Stimulated activated naive CD8-positive, alpha-beta T cell treated with anti-CD3 and anti-CD28 coated beads, Interleukin-15, amount 100 ng/mL, for 72 hours (primary cell): ENCODE data around the gene MAN2A1.
"Not testable (repeated sequence)": the region's sequence is repeated elsewhere in the genome, so short reads cannot be mapped to it uniquely, and the experiment has no call there.

Experiments used
- ATAC-seq: fragments of 150-1000 bp; cut with Tn5 transposase; 2 replicates; pipeline ENCODE4 v1.10.0; 2021; ENCODE audit warnings: mild to moderate bottlenecking, moderate library complexity
- DNase-seq, 2 donors: peaks; one replicate each; pipeline ENCODE4 v3.0.0; 2021 to 2022
- H3K27ac Mint-ChIP-seq, 2 donors: one replicate each; pipeline ENCODE4 v1.8.0; 2022; ENCODE audit warnings: mild to moderate bottlenecking in 2 of 2, mixed read lengths in 2 of 2, moderate library complexity in 2 of 2
- H3K27me3 Mint-ChIP-seq: one replicate; pipeline ENCODE4 v1.8.0; 2022; ENCODE audit warnings: mixed read lengths
- H3K4me1 Mint-ChIP-seq: one replicate; pipeline ENCODE4 v1.8.0; 2022; ENCODE audit warnings: mild to moderate bottlenecking, mixed read lengths
- H3K4me3 Mint-ChIP-seq, 2 donors: one replicate each; pipeline ENCODE4 v1.8.0; 2022; ENCODE audit warnings: mild to moderate bottlenecking in 2 of 2, mixed read lengths in 2 of 2, moderate library complexity in 1 of 2
- H3K9me3 Mint-ChIP-seq, 2 donors: one replicate each; pipeline ENCODE4 v1.8.0; 2022; ENCODE audit warnings: mixed read lengths in 2 of 2

Gene MAN2A1

DNA sequence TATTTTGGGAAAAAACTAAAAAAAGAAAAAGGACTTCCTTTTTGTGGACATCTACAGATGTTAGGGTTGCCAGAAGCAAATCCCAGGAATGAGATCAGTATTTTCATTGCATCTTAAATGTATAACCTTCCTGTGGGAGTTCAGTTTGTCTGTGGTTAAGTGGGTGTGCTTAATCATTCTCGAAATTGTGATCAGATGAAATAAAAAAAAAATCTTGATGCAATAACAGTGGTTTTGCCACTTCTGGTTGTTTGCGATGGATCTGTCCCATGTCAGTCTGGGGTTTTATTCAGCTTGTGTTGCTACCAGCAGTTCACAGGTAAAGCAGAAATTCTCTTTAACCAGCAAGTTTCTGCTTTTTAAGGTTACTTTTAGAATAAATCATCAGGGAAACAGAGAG is 179.0 kb downstream of the MAN2A1 start:
- H3K4me3 Mint-ChIP-seq: no peak overlapping the region
- peaks cover 38% of the 10 kb centered on the region for H3K4me1 Mint-ChIP-seq
- H3K9me3 Mint-ChIP-seq: no peaks in the 10 kb centered on the region
- H3K27me3 Mint-ChIP-seq: no peaks in the 10 kb centered on the region
- DNase-seq (no peak), ATAC-seq (peak; percentile 72)
- no peak overlapping the region for H3K27ac Mint-ChIP-seq

DNA sequence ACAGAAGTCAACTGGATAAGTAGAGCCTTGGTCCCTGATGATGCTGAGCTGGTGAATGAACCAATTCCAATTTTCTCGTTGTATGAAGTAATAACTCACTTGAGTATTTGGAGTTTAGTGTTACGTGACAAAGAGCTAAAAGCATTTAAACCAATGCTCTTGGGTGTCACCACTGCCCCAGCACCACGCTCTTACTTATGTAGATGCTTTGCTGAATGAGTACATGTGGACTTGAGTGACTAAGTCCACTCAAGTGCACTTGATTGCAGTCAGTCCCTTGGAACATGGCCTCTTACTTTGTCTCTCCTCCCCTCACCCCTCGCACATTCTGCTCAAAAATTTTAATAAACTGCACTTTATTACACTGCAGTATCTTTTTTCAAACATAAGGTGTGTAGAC is 184.0 kb downstream of the MAN2A1 start:
- Mint-ChIP-seq H3K27me3 (no peaks in the 10 kb centered on the region), H3K4me1 (peaks cover 52% of the 10 kb centered on the region), H3K27ac (peak overlapping the region in 1 of 2 donors; percentile 2), H3K4me3 (no peak overlapping the region), H3K9me3 (no peaks in the 10 kb centered on the region)
- no peak for ATAC-seq
- no peak for DNase-seq

DNA sequence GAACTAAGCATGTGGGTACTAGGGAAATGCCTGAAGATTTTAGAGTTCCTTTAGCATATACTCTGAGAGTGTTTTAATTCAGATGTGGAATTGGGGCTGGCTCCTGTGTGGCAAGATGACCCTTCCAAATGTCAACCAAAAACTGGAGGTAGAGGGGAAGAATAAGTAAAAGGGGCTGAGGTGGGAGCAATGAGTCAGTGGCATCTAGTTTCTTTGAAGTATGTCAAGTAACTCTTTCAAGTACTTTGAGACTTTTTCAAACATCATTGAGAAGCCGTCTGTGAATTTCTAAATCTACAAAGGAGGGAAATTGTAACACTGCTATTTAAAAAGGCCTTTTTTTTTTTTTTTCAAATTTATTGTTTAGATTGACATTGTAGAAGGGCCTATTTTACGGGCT is 184.4 kb downstream of the MAN2A1 start:
- no peaks in the 10 kb centered on the region for H3K9me3 Mint-ChIP-seq
- ATAC-seq: no peak
- peak overlapping the region in 1 of 2 donors; percentile 13 for H3K4me3 Mint-ChIP-seq
- H3K4me1 Mint-ChIP-seq: peaks cover 48% of the 10 kb centered on the region
- no peaks in the 10 kb centered on the region for H3K27me3 Mint-ChIP-seq
- DNase-seq: no peak
- H3K27ac Mint-ChIP-seq: peak overlapping the region in 1 of 2 donors; percentile 2

DNA sequence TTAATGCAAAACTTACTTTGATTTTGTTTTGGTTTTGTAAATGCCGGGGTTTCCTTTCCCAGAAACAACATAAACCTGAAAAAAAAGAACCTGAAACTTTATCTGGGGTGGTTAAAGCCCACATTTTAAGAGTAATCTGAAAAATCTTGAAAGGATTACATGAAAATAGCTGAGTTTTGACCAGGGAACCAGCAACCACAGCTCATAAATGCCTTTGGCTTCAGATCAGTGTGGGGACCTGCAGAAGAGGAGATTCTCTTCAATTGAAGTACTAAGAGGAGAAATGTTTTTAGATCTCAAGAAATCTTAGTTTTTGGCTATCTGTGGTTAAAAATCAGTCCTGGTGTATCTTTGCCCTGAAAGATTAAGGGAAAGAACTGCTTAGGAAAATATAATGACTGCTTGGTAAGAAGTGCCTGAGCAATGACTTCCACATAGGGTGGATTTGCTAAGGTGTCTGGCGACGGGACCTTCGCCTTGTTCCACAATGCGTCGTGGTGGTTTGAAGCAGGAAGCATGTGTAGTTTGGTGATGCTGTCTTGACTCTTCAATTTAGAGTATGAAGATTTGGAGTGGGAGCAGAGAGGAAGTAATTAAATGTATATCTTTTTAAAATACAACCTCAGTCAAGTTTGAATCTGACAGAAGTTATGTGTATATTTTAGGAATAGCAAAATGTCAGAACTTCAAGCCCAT is 186.5 kb downstream of the MAN2A1 start:
- H3K4me1 Mint-ChIP-seq: peaks cover 46% of the 10 kb centered on the region
- ATAC-seq (peak; percentile 65), DNase-seq (no peak)
- H3K9me3 Mint-ChIP-seq: no peaks in the 10 kb centered on the region
- no peaks in the 10 kb centered on the region for H3K27me3 Mint-ChIP-seq
- peak overlapping the region; percentile 0 to 48 for H3K4me3 Mint-ChIP-seq
- peak overlapping the region in 1 of 2 donors; percentile 15 for H3K27ac Mint-ChIP-seq

DNA sequence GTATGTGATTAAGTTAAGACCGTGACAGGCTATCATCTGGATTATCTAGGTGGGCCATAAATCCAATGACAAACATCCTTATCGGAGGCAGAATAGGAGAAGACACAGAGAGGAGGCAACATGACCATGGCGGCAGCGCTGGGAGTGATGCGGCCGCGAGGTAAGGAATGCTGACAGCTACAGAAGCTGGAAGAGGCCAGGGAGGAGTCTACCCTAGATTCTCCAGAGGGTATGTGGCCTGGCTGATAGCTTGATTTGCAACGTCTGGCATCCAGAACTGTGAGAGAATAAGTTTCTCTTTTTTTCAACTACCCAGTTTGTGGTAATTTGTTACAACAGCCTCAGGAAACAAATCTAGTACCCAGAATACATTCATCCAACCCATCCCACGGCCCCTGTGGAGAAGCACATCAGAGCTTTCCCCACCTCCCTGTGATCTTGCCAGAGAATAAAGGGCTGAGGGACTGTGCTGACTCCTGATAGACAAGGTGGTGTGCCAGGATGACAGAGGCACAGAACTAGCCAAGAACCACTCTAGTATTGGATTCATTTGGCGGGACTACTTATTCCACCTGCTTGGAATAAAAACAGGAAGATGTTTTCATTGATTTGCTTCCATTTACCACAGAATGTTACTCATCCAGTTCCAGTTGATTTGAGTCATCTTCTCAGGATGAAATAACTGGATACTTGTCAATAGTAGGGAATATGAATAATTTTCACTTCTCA is 187.4 kb downstream of the MAN2A1 start:
- H3K27me3 Mint-ChIP-seq: no peaks in the 10 kb centered on the region
- DNase-seq (no peak), ATAC-seq (no peak)
- H3K9me3 Mint-ChIP-seq: peaks cover 0 to 1% of the 10 kb centered on the region in 2 donors
- H3K4me3 Mint-ChIP-seq: no peak overlapping the region
- peak overlapping the region; percentile 11 to 60 for H3K27ac Mint-ChIP-seq
- H3K4me1 Mint-ChIP-seq: peaks cover 55% of the 10 kb centered on the region

DNA sequence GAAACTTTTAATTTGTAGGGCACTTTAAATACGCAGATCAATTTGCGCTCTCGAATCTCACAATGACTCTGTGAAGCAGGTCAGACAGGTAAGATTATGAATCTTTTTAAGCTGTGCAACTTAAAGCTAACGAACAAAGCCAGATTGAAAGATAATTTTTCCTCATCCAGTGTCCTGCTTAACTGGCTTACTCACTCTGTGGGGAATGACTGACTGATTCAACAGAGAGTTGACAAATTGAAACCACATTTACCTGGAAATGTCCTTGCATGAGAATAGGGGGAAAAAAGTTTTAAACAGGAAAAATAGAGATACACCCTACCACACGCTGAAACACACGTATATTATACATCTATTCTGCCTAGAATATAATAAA is 187.9 kb downstream of the MAN2A1 start:
- ATAC-seq (no peak), DNase-seq (no peak)
- Mint-ChIP-seq H3K4me1 (peaks cover 60% of the 10 kb centered on the region), H3K27me3 (no peaks in the 10 kb centered on the region), H3K27ac (no peak overlapping the region), H3K9me3 (peaks cover 0 to 5% of the 10 kb centered on the region in 2 donors), H3K4me3 (no peak overlapping the region)

DNA sequence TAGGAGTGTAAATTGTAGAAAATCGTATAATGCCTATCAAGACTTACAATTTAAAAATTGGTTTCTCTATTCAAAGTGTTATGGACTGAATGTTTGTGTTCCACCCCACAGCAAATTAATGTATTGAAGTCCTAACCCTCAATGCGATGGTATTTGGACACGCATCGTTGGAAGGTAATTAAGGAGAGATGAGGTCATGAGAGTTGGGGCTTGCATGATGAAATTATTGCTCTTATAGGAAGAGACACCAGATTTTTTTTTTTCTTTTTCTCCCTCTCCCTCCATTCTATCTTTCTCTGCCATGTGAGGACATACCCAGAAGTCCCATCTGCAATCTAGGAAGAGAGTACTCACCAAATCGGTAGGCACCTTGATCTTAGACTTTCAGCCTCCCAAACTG is 189.2 kb downstream of the MAN2A1 start:
- H3K4me1 Mint-ChIP-seq: peaks cover 58% of the 10 kb centered on the region
- H3K27me3 Mint-ChIP-seq: no peaks in the 10 kb centered on the region
- no peak for DNase-seq
- H3K4me3 Mint-ChIP-seq: no peak overlapping the region
- peaks cover 0 to 5% of the 10 kb centered on the region in 2 donors for H3K9me3 Mint-ChIP-seq
- ATAC-seq: no peak
- H3K27ac Mint-ChIP-seq: peak overlapping the region in 1 of 2 donors; percentile 9

DNA sequence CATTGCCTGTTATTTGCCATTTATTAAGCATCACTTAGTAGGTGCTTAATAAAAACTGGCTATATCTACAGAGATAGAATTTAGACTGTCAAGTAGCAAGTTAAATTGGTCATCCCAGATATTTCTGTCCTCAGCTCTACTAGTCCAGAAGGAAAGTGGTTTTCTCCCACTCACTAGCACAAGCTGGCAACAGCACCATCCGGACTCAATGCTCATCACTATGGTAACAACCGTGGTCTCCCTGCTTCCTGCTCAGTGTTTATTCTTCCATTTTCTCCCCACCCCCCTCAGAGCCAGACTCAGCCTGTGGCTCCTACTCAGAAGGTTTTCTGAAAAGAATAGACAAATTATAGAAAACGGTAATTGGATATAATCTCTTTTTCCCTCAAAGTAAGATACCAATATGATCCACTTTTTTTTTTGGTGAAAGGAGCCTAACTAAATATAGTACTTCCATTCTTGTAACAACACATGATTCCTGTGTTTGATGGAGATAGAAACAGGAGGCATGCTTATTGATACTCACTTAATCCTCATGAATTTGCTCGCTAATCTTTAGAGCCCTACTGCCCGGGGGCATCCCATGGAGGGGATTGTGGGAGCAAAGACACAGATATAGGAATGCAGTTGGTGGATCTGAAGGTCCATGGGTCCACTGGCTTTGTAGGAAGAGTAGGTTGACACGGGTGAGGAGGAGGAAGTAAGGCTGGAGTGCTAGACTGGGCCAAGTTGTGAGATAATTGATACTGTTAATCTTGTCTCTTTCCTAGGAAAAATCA is 191.4 kb downstream of the MAN2A1 start:
- Mint-ChIP-seq H3K4me1 (peaks cover 37% of the 10 kb centered on the region), H3K9me3 (peaks cover 0 to 5% of the 10 kb centered on the region in 2 donors), H3K27me3 (no peaks in the 10 kb centered on the region), H3K4me3 (no peak overlapping the region), H3K27ac (no peak overlapping the region)
- DNase-seq: no peak
- no peak for ATAC-seq

DNA sequence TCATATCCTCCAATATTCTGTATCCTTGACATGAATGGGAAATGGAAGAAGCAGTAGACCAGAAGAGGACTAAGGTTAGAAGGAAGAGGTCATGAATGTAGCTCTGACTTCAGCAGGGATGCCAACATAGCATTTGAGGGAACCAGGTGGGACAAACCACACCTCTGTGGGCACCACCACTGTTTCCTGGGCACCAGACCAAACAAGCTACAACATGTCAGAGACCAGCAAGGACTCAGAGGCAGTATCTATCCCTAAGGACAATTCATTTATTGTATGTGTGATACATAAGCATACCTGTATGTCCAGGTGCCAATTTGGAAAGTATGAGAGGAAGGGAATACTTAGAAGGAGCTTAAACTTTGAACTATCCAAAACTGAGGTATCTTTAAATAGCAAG is 192.8 kb downstream of the MAN2A1 start:
- no peak for DNase-seq
- Mint-ChIP-seq H3K27me3 (no peaks in the 10 kb centered on the region), H3K4me1 (peaks cover 22% of the 10 kb centered on the region), H3K9me3 (peaks cover 0 to 5% of the 10 kb centered on the region in 2 donors), H3K4me3 (no peak overlapping the region), H3K27ac (peak overlapping the region in 1 of 2 donors; percentile 23)
- no peak for ATAC-seq

DNA sequence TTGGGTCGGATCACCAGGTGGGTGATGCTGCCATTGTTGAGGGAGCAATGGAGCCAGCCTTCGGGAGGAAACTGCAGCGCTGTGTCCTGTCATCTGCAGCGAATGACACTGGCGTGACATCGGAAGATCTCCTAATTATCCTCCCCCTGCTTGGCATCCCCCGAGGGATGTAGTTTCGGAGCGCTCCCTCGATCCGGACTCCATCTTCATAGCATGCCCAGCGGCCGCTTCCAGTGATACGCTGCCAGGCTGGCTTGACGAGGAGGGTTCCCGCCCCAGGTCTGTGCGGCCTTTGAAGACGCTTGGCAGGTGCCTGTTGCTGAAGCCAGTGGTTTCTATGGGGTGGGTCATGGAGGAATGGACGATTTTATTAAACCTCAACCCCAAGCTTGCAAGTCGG is 194.9 kb downstream of the MAN2A1 start:
- H3K27me3 Mint-ChIP-seq: no peaks in the 10 kb centered on the region
- no peak overlapping the region for H3K4me3 Mint-ChIP-seq
- ATAC-seq: no peak
- H3K27ac Mint-ChIP-seq: no peak overlapping the region
- H3K9me3 Mint-ChIP-seq: peaks cover 0 to 5% of the 10 kb centered on the region in 2 donors
- H3K4me1 Mint-ChIP-seq: peaks cover 20% of the 10 kb centered on the region
- no peak for DNase-seq

DNA sequence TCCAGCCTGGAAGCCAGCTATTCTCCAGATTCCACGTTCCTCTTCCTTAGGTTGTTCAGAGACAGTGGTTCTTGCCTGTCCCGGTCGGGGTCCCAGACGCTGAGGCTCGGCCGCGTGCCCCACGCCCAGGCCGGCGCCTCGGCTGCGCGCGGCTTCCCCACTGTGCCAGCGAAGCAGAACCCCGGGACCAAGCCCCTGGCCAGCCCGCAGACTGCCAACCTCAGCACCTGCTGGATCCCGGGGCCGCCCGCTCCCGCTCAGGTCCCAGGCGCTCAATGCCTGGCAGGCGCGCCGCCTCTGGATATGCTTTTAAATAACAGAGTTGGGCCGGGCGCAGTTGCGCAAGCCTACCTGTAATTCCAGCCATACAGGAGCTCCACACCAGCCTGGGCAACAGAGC is 195.5 kb downstream of the MAN2A1 start:
- H3K27ac Mint-ChIP-seq: no peak overlapping the region
- H3K9me3 Mint-ChIP-seq: peaks cover 0 to 5% of the 10 kb centered on the region in 2 donors
- DNase-seq (no peak), ATAC-seq (peak; percentile 42)
- H3K4me1 Mint-ChIP-seq: peaks cover 20% of the 10 kb centered on the region
- H3K4me3 Mint-ChIP-seq: no peak overlapping the region
- H3K27me3 Mint-ChIP-seq: no peaks in the 10 kb centered on the region

DNA sequence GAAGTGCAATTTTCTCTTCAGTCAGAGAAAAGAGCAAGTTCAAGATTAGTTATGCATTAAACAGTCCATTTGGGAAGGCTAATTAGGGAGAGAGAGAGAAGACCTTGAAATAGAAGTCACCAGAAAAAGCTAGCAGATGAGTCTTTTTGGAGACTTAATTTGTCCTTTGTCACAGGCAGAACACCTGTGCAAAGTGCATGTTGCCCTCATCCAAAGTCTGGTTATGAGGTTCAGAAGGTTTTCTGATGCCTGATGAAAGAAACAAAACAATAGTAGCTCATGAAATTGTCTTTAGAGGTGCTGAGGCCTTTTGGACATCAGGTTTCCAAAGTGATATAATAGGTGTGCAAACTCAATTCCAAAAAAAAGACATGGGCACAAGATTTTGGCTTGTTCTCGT is 199.3 kb downstream of the MAN2A1 start:
- Mint-ChIP-seq H3K27ac (no peak overlapping the region), H3K4me1 (no peaks in the 10 kb centered on the region), H3K9me3 (peaks cover 7% of the 10 kb centered on the region in 2 donors), H3K4me3 (no peak overlapping the region), H3K27me3 (no peaks in the 10 kb centered on the region)
- DNase-seq (no peak), ATAC-seq (no peak)

DNA sequence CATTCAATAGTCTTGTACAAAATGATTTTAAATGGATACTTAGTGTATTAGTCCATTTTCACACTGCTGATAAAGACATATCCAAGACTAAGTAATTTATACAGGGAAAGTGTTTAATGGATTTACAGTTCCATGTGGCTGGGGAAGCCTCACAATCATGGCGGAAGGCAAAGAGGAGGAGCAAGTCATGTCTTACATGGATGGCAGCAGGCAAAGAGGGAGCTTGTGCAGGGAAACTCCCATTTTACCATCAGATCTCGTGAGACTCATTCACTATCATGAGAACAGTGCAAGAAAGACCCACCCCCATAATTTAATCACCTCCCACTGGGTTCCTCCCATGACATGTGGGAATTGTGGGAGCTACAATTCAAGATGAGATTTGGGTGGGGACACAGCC is 203.5 kb downstream of the MAN2A1 start:
- ATAC-seq, H3K27me3 Mint-ChIP-seq, H3K4me3 Mint-ChIP-seq, H3K4me1 Mint-ChIP-seq, H3K27ac Mint-ChIP-seq, DNase-seq: not testable (repeated sequence)
- peaks cover 18 to 21% of the 10 kb centered on the region in 2 donors for H3K9me3 Mint-ChIP-seq

DNA sequence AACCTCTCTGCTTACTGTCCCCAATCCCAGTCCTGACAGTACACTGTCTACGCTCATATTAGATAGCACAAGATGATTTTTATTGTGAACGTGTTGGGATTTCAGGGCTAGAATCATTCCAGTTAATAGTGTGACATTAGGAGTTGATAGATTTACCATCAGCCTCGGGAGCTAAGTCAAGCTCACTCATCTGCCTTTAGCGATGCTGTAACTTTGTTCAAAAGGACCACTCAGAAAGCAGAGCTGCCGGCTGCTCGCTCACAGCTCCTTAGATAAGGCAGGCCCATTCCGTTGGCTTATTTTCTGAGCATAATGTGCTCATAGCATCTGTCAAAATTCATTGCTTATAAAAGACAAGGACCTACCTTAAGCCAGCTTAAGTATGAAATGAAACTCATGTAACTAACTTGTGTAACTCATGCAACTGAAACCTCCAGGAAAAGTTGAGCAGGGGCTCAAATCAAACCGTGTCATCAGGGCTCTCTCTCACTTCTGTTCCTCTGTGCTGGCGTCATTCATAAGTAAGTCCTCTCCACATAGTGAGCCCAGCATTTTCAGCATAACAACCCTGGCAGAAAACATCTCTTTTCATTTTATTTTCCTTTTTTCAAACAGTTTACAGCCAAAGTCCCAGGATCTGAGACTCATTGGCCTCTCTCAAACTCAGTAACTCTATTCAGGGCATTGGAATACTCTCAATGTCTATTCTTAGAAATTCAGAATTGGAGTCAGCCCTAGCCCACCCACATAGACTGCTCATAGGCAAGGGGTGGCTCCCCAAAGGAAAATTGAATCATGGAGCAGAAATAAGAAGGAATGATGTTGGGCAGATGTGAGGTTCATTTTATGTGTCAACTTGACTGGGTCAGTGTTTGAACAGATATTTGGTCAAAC is 208.8 kb downstream of the MAN2A1 start:
- H3K4me3 Mint-ChIP-seq: no peak overlapping the region
- no peak for DNase-seq
- H3K4me1 Mint-ChIP-seq: peaks cover 12% of the 10 kb centered on the region
- ATAC-seq: no peak
- H3K9me3 Mint-ChIP-seq: peaks cover 12 to 14% of the 10 kb centered on the region in 2 donors
- no peaks in the 10 kb centered on the region for H3K27me3 Mint-ChIP-seq
- H3K27ac Mint-ChIP-seq: no peak overlapping the region

DNA sequence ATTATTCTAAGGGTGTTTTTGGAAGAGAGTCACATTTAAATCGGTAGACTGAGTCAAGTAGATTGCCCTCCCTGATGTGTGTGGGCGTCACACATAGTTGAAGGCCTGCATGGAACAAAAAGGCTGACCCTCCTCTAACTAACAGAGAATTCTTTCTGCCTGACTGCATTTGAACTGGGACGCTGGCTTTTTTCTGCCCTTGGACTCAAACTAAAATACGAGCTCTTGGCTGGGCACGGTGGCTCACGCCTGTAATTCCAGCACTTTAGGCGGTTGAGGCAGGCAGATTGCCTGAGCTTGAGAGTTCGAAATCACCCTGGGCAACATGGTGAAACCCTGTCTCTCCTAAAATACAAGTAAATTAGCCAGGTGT is 209.4 kb downstream of the MAN2A1 start:
- Mint-ChIP-seq H3K27ac (no peak overlapping the region), H3K9me3 (peaks cover 12 to 14% of the 10 kb centered on the region in 2 donors), H3K4me1 (peaks cover 12% of the 10 kb centered on the region), H3K4me3 (no peak overlapping the region), H3K27me3 (no peaks in the 10 kb centered on the region)
- ATAC-seq: no peak
- no peak for DNase-seq
